Fibroblast of gingiva (primary cell): ENCODE measurements around the gene SLC17A3.

Experiments
- DNase-seq: peaks from one replicate; pipeline ENCODE4 v3.0.0-alpha.2; 2011; ENCODE audit warnings: low read depth

The SLC17A3 gene

DNA sequence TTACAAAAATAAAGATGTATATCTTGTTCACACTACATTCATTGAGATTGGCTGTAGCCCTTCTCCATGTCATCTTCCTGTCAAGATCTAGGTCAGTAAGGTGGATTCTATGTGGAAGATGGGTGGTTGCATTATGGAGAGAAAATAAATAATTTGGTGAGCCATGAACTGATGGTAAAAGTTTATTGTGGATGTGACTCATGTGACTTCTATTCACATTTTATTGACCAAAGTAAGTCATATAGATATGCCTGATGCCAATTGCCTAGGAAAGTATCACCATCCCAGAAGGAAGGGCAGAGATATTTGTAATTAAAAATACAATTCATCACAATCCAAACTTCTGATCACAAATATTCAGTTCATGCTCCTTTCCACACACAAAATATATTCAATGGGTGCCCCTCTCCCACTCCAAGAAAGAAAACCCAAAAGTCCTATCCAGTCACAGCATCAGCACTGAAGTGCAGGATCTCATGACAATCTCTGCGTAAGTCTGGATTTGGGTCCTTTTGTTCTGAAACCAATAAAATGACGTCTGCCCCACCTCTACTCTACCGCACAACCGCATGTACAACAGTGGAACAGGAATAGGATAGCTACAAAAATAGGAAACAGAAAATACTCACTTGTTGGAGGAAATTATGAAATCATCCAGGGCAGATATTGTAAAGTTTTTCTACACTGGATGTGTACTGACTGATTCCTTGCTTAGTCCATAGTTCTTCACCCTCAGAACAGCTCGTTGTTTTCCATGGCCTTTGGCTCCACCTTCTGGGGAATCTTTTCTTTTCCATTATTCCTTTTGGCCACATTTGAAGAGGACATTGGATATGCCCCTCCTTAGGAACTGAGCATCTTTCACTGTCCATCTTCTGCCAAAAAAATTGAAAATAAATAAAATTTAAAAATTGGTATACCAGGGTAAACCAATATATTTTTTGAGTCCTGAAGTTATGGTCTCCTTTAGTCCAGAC, 16.1 kb upstream of the SLC17A3 start:
- peak; percentile 52 for DNase-seq

DNA sequence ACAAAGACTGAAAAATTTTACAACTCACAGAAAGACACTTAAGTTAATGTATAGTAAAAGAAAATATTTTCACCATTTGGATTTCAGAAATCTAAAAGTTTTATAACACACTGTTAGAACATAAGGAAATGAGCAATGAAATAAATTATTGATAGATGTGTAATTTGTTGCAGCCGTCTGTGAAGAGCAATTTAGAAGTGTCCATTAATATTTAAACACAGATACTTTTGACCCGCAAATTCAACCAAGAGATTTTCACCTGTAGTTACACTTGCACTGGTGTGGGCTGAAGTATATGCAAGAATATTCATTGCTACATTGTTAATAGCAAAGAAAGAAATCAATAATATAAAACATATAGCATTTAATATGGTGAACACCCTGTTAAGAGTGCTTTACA, 14.6 kb upstream of the SLC17A3 start:
- no peak for DNase-seq

DNA sequence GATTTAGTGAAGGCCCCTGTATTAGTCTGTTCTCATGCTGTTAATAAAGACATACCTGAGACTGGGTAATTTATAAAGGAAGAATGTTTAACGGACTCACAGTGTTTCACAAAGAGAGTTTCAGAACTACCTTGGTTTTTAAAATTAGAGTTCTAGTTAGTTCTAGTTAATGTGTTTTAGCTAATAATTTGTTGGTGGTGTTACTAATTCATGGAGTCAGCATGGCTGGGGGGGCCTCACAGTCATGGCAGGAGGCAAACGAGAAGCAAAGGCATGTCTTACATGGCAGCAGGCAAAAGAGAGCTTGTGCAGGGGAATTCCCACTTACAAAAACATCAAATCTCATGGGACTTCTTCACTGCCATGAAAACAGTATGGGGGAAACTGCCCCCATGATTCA, 12.0 kb upstream of the SLC17A3 start:
- no peak for DNase-seq

DNA sequence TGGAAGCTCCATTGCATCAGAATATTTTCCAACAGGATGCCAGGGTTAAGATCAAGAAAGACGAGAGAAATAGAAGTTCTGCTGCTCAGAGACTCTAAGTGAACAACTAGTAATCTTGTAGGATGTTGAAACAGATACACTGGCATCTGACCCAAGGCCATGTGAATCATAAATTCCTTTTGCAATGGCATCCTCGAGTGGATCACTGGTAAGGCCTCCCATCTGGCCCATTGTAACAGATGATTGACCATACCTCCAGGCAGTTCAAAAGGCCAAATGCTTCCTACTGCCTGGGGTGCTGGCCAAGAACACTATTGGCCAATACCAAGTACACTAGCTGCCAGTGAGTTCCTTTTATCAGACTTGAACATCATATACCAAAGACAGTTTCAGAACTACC, 9.9 kb upstream of the SLC17A3 start:
- DNase-seq = peak; percentile 99

DNA sequence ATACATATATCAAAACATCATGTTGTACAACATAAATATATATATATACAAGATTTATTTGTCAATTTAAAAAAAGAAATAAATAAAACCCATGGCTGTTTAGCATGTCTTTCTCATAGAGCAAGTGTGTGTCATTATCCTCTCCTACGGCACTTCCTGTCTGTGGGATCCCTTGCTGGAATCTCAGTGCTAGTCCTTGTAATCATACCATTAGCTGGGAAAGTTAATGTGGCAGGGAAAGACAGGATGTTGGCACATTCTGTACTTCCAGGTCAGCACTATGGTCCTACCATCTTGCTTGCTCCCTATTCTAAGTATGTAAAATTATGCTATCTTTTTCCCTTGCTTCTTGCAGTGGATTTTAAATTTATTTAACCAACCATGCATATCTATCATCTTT, 9.5 kb upstream of the SLC17A3 start:
- peak; percentile 45 for DNase-seq

DNA sequence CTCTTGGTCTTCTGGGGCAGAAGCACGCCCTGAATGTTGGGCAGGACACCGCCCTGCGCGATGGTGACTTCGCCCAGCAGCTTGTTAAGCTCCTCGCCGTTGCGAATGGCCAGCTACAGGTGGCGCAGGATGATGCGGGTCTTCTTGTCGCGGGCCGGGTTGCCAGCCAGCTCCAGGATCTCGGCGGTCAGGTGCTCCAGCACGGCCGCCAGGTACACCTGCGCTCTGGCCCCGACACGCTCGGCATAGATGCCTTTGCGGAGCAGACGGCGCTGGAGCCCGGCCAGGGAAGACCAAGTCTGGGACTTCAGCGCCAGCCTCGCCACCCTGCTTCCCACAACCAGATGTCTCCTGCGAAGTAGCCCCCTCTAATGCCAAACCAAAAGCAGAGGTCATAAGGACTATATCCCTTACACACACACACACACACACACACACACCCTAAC, 8.0 kb upstream of the SLC17A3 start:
- no peak for DNase-seq

DNA sequence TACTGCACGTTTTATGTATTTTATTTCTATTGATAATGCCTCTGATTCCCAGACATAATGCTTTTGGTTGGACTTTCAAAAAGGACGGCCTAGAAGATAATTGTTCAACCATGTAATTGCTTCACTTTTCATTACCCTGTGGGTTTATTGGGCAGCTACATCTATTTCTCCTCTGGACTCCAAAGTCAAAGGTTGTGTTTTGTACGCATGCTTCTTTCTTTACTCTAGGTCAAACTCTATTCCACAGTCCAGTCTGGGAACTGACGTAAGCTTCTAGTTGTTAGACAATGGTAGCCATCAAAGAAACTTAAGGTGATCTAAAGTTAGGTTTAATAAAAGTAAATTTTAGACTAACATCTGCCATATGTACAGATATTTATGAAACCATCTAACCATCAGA, 6.6 kb upstream of the SLC17A3 start:
- no peak for DNase-seq

DNA sequence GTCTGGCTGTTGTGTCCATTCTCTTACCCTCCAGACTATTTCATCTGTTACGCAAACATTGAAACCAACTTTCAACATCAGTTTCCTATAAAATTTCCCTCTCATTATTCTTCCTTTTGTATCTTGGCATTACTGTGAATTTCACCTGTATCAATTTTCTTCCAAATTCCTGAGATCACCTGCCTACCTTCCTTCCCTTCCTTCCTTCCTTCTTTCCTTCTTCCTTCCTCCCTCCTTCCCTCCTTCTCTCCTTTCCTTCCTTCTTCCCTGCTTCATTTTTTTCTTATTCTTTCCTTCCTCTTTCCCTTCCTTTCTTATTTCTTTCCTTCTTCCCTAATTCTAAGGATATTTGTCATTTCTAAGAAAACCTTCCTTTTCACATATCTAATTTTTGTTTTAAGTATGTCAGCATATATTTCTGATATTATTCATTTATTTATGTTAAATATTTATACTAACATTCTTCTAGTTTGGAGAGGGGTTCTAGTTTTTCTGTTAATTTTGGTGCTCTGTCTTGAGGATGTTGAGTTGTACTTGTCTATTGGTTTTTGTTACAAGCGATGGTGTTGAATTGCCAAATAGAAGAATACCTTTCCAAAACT, 4.8 kb upstream of the SLC17A3 start:
- DNase-seq = no peak

DNA sequence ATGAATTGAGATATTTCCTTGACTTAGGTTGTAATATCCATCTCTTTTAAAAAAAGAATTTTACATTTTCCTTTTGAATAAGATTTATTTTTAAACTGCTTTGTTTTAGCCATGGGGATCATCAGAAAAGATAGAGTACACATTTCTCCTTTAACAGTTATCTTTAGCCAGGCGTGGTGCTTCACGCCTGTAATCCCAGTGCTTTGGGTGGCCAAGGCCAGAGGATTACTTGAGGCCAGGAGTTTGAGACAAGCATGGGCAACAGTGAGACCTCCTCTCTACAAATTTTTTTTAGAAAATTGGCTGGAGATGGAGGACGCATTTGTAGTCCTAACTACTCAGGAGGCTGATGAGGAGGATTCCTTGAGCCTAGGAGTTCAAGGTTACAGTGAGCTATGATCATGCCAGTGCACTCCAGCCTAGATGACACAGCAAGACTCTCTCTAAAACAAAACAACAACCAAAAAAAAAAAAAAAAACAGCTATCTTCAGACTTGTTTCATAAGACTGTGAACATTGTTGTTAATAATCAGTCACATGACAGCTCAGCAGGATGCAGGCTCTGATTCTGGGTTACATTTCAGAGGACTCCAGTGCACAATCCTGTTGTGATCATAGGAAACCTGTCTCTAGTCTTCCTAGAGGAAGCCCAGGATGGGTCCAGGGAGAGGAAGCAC, 2.0 kb upstream of the SLC17A3 start:
- DNase-seq = no peak

DNA sequence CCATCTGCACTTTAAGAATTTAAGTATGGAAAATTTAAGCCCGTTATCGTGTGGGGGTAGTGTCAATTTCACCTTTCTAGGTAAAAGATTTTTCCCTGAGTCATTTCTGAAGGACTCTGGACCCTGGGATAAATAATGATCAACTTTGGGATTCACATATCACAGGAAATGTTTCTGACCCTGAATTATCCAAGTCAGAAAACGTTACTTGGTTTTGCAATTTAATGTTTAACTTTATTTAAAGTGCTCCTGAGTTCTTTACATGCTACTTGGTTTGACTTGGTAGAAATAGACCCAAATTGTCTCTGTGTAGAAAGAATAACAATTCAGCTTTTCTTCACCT, 1.5 kb upstream of the SLC17A3 start:
- DNase-seq = no peak

DNA sequence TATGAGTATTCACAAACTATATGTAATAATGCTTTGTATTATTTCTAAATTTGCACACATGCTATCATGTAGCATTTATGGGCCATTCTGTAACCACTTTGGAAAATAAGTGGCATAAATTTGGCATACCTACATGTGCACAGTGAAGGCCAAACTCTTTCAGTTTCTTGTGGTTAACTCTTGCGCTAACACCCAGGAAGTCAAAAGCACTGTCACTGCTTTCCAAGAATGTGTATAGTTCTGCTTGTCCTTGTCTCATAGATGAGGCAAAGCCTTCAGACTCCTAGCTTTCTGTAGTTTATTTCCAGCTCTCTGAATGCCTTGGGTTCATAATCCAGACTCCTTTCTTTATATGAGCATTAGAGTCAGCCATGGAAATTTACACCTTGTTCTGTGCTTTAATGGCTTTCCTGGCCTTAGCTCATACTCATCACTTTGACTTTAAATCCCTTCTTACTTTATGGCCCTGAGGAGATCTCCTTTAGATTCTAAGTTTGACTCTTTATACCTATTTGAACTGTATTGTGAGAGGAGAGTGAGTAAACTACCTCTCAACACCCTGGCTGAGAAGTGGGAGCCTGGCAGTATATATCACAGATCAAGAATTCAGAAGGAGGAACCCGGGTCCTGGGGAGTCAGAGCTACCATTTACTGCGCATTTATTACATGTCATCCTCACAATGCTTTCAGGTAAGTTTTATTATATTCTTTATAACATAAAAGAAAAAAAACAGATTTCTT, 949 bp upstream of the SLC17A3 start:
- peak; percentile 42 for DNase-seq

DNA sequence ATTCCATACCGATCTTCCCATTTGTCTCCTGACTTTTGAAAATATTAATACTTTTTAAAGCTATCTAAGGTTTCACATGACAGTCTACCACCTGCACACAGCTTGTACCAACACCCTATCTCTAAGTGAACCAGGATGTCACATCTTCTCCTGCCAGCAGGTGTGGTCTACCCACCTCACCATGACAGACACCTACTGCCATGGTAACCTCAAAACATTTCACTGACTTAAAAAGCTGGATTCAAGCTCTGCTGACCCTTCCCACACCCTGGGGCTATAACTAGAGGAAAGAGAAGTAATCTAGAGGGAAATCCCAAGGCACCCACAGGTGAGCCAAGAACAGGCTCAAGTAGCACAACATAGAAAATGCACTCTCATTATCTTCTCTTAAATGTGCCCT, 1.2 kb downstream of the SLC17A3 start:
- no peak for DNase-seq

DNA sequence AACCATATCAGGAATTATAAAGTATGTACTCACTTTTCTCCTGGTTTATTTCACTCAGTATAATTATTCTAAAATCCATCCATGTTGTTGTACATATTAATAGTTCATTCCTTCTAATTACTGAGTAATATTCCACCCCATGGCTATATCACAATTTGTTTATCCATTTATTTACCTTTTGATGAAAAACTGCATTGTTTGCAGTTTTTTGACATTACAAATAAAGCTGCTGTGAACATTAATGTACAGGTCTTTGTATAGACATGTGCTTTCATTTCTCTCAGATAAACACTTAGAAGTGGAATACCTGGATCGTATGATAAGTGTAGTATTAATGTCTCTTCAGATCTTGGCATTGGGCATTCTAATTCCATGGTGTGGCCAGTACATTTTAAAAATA, 4.2 kb downstream of the SLC17A3 start:
- no peak for DNase-seq

DNA sequence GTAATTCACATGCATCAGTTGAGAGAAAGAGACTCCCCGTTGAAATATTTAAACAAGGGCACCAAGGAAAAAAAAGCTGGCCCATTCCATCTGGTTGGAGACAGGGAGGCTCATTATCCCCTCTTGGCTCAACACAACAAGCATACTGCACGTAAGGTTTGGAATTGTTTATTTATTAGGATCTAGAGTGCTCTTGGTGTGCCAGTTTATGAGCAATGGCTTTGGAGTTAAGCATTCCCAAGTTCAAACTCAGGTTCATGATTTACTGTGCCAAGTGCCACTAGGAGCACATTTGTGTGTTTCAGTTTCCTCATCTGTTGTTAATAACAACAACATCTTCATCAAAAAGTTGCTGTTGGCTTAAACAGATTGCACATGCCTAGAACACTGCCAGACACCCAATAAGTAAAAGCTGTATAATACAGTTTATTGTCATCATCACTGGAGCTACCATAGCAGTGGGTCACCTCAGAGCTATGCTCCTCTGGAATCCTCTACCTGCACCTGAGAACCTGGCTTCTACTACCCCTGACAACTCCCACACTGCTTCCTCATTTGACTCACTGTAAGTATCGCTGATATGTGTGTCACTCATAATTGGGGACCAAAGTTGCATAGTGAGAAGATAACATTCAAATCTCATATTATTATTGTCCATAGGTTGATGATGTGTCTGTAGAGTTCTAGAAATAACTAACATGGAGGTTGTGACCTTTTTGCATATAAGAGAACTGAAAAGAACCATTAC, 5.4 kb downstream of the SLC17A3 start:
- peak; percentile 18 for DNase-seq

DNA sequence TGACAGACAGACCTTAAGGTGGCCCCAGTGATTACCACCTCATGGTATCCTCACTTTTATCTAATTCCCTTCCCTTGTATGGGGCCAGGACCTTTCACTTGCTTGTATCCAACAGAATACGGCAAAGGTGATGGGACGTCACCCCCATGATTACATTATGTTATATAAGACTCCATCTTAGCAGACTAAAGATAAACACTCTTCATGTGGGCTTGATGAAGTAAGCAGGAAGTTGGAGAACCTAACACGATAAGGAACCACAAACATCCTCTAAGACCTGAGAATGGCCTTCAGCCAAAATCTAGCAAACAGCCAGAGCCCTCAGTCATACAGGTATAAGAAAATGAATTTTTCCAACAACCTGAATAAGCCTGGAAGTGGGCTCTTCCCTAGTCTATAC, 8.0 kb downstream of the SLC17A3 start:
- no peak for DNase-seq

DNA sequence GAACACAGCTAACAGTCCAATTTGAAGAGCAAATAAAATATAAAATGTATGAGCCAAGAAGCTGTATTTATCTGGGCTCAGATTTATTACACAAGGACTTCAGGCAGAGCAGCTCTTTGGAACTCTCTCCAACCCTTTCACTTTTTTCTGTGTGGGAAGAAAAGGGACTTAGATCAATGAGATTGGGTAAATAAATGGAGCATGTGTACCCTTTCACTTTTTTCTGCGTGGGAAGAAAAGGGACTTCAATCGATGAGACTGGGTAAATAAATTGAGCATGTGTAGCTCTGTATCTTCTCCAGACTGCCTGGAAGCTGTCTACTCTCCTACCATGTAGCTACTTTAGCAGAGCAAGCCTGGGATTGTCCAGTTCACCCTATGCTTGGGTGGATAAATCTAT, 10.7 kb downstream of the SLC17A3 start:
- DNase-seq = no peak

DNA sequence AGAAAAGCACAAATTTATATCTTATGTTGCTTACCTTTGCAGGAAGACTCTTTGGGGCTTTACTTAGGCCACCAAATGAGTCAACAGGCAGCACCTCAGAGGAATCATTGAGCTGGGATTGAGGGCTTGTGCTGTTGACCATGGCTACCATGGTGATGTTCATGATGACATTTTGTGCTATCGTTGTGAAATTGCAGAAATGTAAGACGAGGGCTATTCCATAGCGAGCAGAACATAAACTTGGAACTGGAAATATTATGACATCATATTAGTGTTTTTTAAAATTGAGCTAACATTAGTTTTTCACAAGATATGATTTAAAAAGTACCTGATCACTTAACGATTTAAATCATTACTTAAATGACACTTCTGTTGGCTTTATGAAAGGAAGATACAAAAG, 11.8 kb downstream of the SLC17A3 start:
- no peak for DNase-seq

DNA sequence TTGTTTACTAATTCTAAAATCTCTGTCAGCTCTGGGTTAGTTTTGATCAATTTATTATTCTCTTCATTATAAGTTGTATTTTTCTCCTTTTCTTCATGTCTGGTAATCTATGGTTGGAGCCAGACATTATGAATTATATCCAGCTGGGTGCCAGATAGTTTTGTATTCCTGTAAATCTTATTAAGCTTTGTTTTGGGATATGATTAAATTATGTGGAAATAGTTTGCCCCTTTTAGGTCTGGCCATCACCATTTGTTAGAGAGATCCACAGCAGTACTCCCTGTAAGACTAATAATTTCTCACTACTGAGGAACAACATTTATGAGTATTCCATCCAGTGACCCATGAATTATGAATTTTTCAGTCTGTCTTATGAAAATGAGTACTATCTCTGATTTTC, 21.3 kb downstream of the SLC17A3 start:
- no peak for DNase-seq

DNA sequence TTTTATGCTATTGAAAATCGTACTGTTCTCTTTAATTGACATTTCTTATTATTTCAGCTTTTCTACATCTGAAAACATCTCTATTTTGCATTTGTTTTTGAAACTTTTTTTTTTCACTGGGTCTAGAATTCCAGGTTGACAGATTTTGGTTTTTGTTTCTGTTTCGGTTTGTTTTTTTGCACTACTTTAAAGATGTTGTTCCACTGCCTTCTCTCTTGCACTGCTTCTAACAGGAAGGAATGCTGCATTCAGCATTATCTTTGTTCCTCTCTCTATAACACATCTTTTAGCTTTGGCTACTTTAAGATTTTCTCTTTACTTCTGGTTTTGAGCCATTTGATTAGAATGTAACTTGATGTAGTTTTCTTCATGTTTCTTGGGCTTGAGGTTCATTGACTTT, 22.1 kb downstream of the SLC17A3 start:
- DNase-seq = no peak

DNA sequence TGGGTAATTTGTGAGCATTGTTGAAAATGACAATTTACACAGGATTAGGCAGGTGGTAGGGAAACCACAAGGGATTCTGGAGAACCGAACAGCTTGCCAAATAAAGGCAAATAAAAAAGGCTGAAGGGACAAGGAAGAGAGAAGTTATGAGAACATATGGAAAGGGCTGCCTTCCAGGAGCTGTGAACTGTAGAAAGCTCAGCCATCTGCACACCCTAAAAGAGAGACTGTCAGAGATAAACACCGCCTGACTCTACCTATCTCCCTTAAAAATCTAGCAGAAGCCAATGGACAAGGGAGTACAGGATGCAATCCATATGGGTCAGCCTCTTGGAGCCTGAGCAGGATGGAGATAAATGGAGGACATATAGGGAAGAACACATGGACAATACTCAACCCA, 29.5 kb downstream of the SLC17A3 start:
- no peak for DNase-seq

DNA sequence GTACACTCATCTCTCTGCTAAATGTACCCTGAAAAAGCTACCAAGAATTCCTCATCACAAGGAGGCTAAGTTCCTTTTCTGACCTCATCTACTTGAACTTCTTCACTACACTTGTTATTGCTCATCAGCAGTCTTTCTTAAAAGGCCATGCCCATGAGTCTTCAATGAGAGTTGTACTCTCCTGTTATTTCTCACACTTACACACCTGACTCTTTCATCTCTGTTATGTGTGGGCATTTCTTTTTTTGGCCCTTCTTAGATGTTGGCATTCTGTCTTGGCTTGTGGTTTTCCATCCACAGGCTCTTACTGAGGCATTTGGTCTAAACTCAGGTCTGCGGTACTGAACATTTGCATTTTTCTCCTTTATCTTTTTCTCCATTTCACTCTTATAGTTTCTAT, 31.5 kb downstream of the SLC17A3 start:
- no peak for DNase-seq
